Measurements from ENCODE around the gene RNPEP. TPM values are rescaled to one million over a fixed set of nuclear protein-coding genes. Genes with fewer than 3 reads are reported as not detected.
"Not testable (repeated sequence)": the region's sequence is repeated elsewhere in the genome, so short reads cannot be mapped to it uniquely, and the experiment has no call there.

Gene RNPEP
- total RNA-seq, 1 donor from 2014 or later = 106 TPM

GRCh38 chr1:201939148-201939547, 43.3 kb upstream of the RNPEP start:
- Histone ChIP-seq H3K27ac (peak overlapping the region; percentile 81 to 87), H3K4me1 (peaks cover 23 to 41% of the 10 kb centered on the region in 2 donors), H3K36me3 (peaks cover 25 to 49% of the 10 kb centered on the region in 2 donors), H3K4me3 (peak overlapping the region; percentile 26 to 91), H3K27me3 (no peaks in the 10 kb centered on the region), H3K9me3 (no peaks in the 10 kb centered on the region)
- intact Hi-C loops (cut with DNase I) = loop anchor here (2.0 kb wide), 1 partner anchor 22 kb away; no protein-coding TSS in a partner anchor
- no peak for TF ChIP-seq CTCF (IDR thresholded peaks at IDR 0.05)
- DNase-seq (ENCODE audit: low spot score in 2 of 2) = no peak

GRCh38 chr1:201939574-201939973, 42.9 kb upstream of the RNPEP start:
- Histone ChIP-seq H3K27me3 (no peaks in the 10 kb centered on the region), H3K4me1 (peaks cover 21 to 37% of the 10 kb centered on the region in 2 donors), H3K9me3 (no peaks in the 10 kb centered on the region), H3K4me3 (peak overlapping the region; percentile 72 to 91), H3K36me3 (peaks cover 30 to 53% of the 10 kb centered on the region in 2 donors), H3K27ac (peak overlapping the region; percentile 81 to 87)
- intact Hi-C loops (cut with DNase I) = loop anchor here (2.0 kb wide), 1 partner anchor 23 kb away; no protein-coding TSS in a partner anchor
- no peak for DNase-seq (ENCODE audit: low spot score in 2 of 2)
- TF ChIP-seq CTCF (IDR thresholded peaks at IDR 0.05) = no peak

GRCh38 chr1:201940316-201940715, 42.1 kb upstream of the RNPEP start:
- H3K36me3 ChIP-seq = peaks cover 34 to 52% of the 10 kb centered on the region in 2 donors
- H3K27me3 ChIP-seq; intact Hi-C loops (cut with DNase I); H3K9me3 ChIP-seq; DNase-seq (ENCODE audit: low spot score in 2 of 2): not testable (repeated sequence)
- peak overlapping the region; percentile 81 to 87 for H3K27ac ChIP-seq
- H3K4me1 ChIP-seq = peaks cover 21 to 31% of the 10 kb centered on the region in 2 donors
- H3K4me3 ChIP-seq = peak overlapping the region; percentile 72 to 91

GRCh38 chr1:201941420-201942128, 40.9 kb upstream of the RNPEP start:
- Histone ChIP-seq H3K9me3 (no peaks in the 10 kb centered on the region), H3K4me1 (peaks cover 18 to 23% of the 10 kb centered on the region in 2 donors), H3K4me3 (peak overlapping the region; percentile 72 to 91), H3K36me3 (peaks cover 34 to 48% of the 10 kb centered on the region in 2 donors), H3K27ac (peak overlapping the region; percentile 81 to 87), H3K27me3 (no peaks in the 10 kb centered on the region)
- no peak for TF ChIP-seq CTCF (IDR thresholded peaks at IDR 0.05)
- intact Hi-C loops (cut with DNase I) = no loop called here
- DNase-seq (ENCODE audit: low spot score in 2 of 2) = no peak

- no peak for DNase-seq (ENCODE audit: low spot score in 2 of 2)
- intact Hi-C loops (cut with DNase I) = no loop called here
- Histone ChIP-seq H3K36me3 (peaks cover 32 to 43% of the 10 kb centered on the region in 2 donors), H3K4me1 (peaks cover 12 to 17% of the 10 kb centered on the region in 2 donors), H3K9me3 (no peaks in the 10 kb centered on the region), H3K27me3 (no peaks in the 10 kb centered on the region), H3K4me3 (peak overlapping the region; percentile 72 to 91), H3K27ac (peak overlapping the region; percentile 81 to 87)
- no peak for TF ChIP-seq CTCF (IDR thresholded peaks at IDR 0.05)
Measured at GRCh38 chr1:201942129-201942495, 40.3 kb upstream of the RNPEP start.

- H3K27me3 ChIP-seq = no peaks in the 10 kb centered on the region
- peak overlapping the region; percentile 87 to 89 for H3K27ac ChIP-seq
- intact Hi-C loops (cut with DNase I) = no loop called here
- no peak for TF ChIP-seq CTCF (IDR thresholded peaks at IDR 0.05)
- peaks cover 26 to 43% of the 10 kb centered on the region in 2 donors for H3K36me3 ChIP-seq
- no peak for DNase-seq (ENCODE audit: low spot score in 2 of 2)
- no peaks in the 10 kb centered on the region for H3K9me3 ChIP-seq
- peak overlapping the region; percentile 72 to 91 for H3K4me3 ChIP-seq
- peaks cover 3 to 20% of the 10 kb centered on the region in 2 donors for H3K4me1 ChIP-seq
Measured at GRCh38 chr1:201944002-201944401, 38.4 kb upstream of the RNPEP start.
